NCI-H1417 (cell line): ENCODE results near the gene SIRT2.
A peak's percentile ranks its signal among the peaks of the same experiment; 100 is the strongest.
"Not testable (repeated sequence)": the region's sequence is repeated elsewhere in the genome, so short reads cannot be mapped to it uniquely, and the experiment has no call there.

Source experiments
- DNase-seq, 3 experiments: peaks; one replicate each; lab custom pipeline; 2025; lab: John Stamatoyannopoulos, UW

SIRT2 gene

GRCh38 chr19:38899447-38900201 is at the start of gene SIRT2, which contains the start of gene NFKBIB:
SIRT2 (minus strand) TSS chr19:38899618; CDS start chr19:38899521, 97 bp downstream.
NFKBIB (plus strand) TSS chr19:38899969; CDS start chr19:38900033, 64 bp downstream.
- peak; percentile 99 to 100 (median 100) for DNase-seq

- no peak for DNase-seq
These were observed 47.0 kb upstream of the SIRT2 start for GRCh38 chr19:38946229-38947010.

- DNase-seq: no peak
These were observed 46.3 kb upstream of the SIRT2 start for GRCh38 chr19:38945562-38946228.

GRCh38 chr19:38944981-38945506 is 45.6 kb upstream of the SIRT2 start:
- peak in 2 of 3 experiments; percentile 12 for DNase-seq

- no peak for DNase-seq
These were observed 43.2 kb upstream of the SIRT2 start for GRCh38 chr19:38942471-38943181.

GRCh38 chr19:38941979-38942378 is 42.6 kb upstream of the SIRT2 start:
- DNase-seq: no peak

- not testable (repeated sequence) for DNase-seq
These were observed 42.0 kb upstream of the SIRT2 start for GRCh38 chr19:38941466-38941865.

GRCh38 chr19:38939957-38940356 is 40.5 kb upstream of the SIRT2 start:
- DNase-seq: no peak

- no peak for DNase-seq
These were observed 34.1 kb upstream of the SIRT2 start for GRCh38 chr19:38933544-38933943.

- DNase-seq: peak in 1 of 3 experiments; percentile 16
These were observed 33.2 kb upstream of the SIRT2 start for GRCh38 chr19:38932425-38933179.

GRCh38 chr19:38931521-38931793 is 32.0 kb upstream of the SIRT2 start:
- DNase-seq: no peak

GRCh38 chr19:38930776-38931520 is 31.5 kb upstream of the SIRT2 start, which contains the start of gene MRPS12:
MRPS12 (plus strand) TSS chr19:38930944; CDS start chr19:38931295, 351 bp downstream.
- DNase-seq: peak; percentile 97 to 99 (median 99)

- peak; percentile 94 to 98 (median 97) for DNase-seq
These were observed 30.7 kb upstream of the SIRT2 start, which contains the start of gene SARS2 for GRCh38 chr19:38929929-38930775. SARS2 (minus strand) TSS chr19:38930763; CDS start chr19:38930736, 27 bp downstream.

- no peak for DNase-seq
These were observed 29.1 kb upstream of the SIRT2 start for GRCh38 chr19:38928391-38929001.

GRCh38 chr19:38924388-38924787 is 25.0 kb upstream of the SIRT2 start:
- no peak for DNase-seq

GRCh38 chr19:38922482-38922881 is 23.1 kb upstream of the SIRT2 start:
- no peak for DNase-seq

- no peak for DNase-seq
These were observed 22.2 kb upstream of the SIRT2 start for GRCh38 chr19:38921420-38922274.
